ENCODE measurements around the gene MAPKBP1.
A peak's percentile ranks its signal among the peaks of the same experiment; 100 is the strongest.

Gene MAPKBP1

GRCh38 chr15:41773332-41773728 is 954 bp upstream of the MAPKBP1 start:
- Histone ChIP-seq H3K36me3 (ENCODE audit: insufficient read depth, low read length) (no peaks in the 10 kb centered on the region), H3K27me3 (ENCODE audit: control insufficient read depth in 1 of 2, insufficient read depth in 2 of 2, low read length in 2 of 2) (no peaks in the 10 kb centered on the region), H3K9ac (ENCODE audit: low read length) (peak overlapping the region; percentile 55), H3K4me3 (ENCODE audit: low read depth in 1 of 2, low read length in 2 of 2) (peak overlapping the region in 1 of 2 donors; percentile 93), H3K4me1 (ENCODE audit: insufficient read depth, low read length) (peaks cover 44% of the 10 kb centered on the region), H3K9me3 (ENCODE audit: low read length) (no peaks in the 10 kb centered on the region), H3K27ac (ENCODE audit: low read depth, low read length) (peak overlapping the region; percentile 62)

DNA sequence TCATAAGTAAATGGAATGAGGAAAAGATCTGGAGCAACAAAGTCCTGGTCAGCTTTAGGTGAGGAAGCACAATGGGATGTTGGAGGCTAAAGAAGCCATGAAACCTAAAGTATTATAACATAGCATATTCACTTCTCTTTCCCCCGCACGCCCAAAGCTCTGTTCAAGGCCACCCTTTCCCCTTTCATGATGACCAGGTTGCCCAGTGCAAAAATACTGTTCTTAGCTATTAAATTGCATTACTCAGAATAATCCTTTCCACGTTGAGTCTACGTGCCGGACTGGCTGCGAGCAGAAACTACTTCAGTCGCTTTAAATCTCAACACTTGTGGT is 589 bp upstream of the MAPKBP1 start:
- H3K4me1 ChIP-seq (ENCODE audit: insufficient read depth, low read length), result peaks cover 47% of the 10 kb centered on the region
- peak overlapping the region; percentile 55 for H3K9ac ChIP-seq (ENCODE audit: low read length)
- H3K27ac ChIP-seq (ENCODE audit: low read depth, low read length), result peak overlapping the region; percentile 62
- H3K4me3 ChIP-seq (ENCODE audit: low read depth in 1 of 2, low read length in 2 of 2), result peak overlapping the region; percentile 5 to 93
- no peaks in the 10 kb centered on the region for H3K36me3 ChIP-seq (ENCODE audit: insufficient read depth, low read length)
- no peaks in the 10 kb centered on the region for H3K27me3 ChIP-seq (ENCODE audit: control insufficient read depth in 1 of 2, insufficient read depth in 2 of 2, low read length in 2 of 2)
- H3K9me3 ChIP-seq (ENCODE audit: low read length), result no peaks in the 10 kb centered on the region

DNA sequence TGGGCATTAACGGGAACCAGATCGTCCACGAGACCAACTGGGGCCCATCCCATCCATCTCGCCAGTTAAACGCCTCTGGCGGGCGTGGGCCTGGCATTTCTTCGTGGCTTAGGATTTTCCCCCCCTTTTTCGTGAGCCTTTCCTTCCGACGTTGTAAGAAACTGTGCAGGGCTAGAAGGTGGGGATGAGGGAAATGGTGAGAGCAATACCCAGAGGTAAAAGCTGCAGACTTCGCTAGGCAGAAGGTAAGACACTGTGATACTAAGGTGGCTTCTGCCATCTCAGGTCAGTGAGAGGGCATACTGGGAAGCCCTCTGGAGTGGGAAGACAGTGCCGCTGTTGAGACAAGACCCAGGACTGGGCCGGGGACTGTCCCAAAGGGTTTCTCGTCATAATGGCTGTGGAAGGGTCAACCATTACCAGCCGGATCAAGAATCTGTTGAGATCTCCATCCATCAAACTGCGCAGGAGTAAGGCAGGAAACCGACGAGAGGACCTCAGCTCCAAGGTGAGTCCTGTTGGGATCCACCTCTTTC is 666 bp downstream of the MAPKBP1 start:
- H3K4me1 ChIP-seq (ENCODE audit: insufficient read depth, low read length), result peaks cover 54% of the 10 kb centered on the region
- no peaks in the 10 kb centered on the region for H3K9me3 ChIP-seq (ENCODE audit: low read length)
- peak overlapping the region; percentile 75 to 93 for H3K4me3 ChIP-seq (ENCODE audit: low read depth in 1 of 2, low read length in 2 of 2)
- peak overlapping the region; percentile 39 for H3K9ac ChIP-seq (ENCODE audit: low read length)
- H3K27me3 ChIP-seq (ENCODE audit: control insufficient read depth in 1 of 2, insufficient read depth in 2 of 2, low read length in 2 of 2), result no peaks in the 10 kb centered on the region
- peak overlapping the region; percentile 84 for H3K27ac ChIP-seq (ENCODE audit: low read depth, low read length)
- H3K36me3 ChIP-seq (ENCODE audit: insufficient read depth, low read length), result no peaks in the 10 kb centered on the region

- peaks cover 61% of the 10 kb centered on the region for H3K4me1 ChIP-seq (ENCODE audit: insufficient read depth, low read length)
- no peak overlapping the region for H3K27ac ChIP-seq (ENCODE audit: low read depth, low read length)
- no peaks in the 10 kb centered on the region for H3K9me3 ChIP-seq (ENCODE audit: low read length)
- no peaks in the 10 kb centered on the region for H3K36me3 ChIP-seq (ENCODE audit: insufficient read depth, low read length)
- no peaks in the 10 kb centered on the region for H3K27me3 ChIP-seq (ENCODE audit: control insufficient read depth in 1 of 2, insufficient read depth in 2 of 2, low read length in 2 of 2)
- H3K9ac ChIP-seq (ENCODE audit: low read length), result peak overlapping the region; percentile 39
- peak overlapping the region; percentile 75 to 93 for H3K4me3 ChIP-seq (ENCODE audit: low read depth in 1 of 2, low read length in 2 of 2)
Measured at GRCh38 chr15:41775651-41776050, 1.4 kb downstream of the MAPKBP1 start.

- Histone ChIP-seq H3K4me3 (ENCODE audit: low read depth in 1 of 2, low read length in 2 of 2) (no peak overlapping the region), H3K9ac (ENCODE audit: low read length) (no peak overlapping the region), H3K27ac (ENCODE audit: low read depth, low read length) (no peak overlapping the region), H3K4me1 (ENCODE audit: insufficient read depth, low read length) (peaks cover 65% of the 10 kb centered on the region), H3K36me3 (ENCODE audit: insufficient read depth, low read length) (no peaks in the 10 kb centered on the region), H3K9me3 (ENCODE audit: low read length) (no peaks in the 10 kb centered on the region), H3K27me3 (ENCODE audit: control insufficient read depth in 1 of 2, insufficient read depth in 2 of 2, low read length in 2 of 2) (no peaks in the 10 kb centered on the region)
Measured at GRCh38 chr15:41777421-41777973, 3.2 kb downstream of the MAPKBP1 start.

DNA sequence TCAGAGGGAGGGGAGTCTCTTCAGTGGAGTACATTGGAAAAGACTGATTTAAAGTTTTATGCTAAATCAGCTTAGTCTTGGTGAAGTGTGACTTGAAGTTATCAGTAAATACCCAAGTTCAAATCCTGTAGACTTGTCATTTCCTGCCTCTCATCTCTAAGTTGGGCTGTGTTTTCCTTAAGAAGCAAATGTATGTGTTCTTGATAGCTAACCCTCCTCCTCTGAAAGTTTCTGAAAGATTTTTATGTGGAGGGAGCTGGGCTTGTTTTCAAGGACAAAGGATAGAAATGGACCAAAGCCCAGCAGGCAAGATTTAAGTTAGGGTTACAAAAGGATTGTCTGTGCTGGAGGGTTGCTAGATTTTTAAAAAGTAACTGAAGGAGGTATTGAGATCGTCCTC is 4.2 kb downstream of the MAPKBP1 start:
- H3K4me1 ChIP-seq (ENCODE audit: insufficient read depth, low read length), result peaks cover 57% of the 10 kb centered on the region
- H3K27ac ChIP-seq (ENCODE audit: low read depth, low read length), result no peak overlapping the region

DNA sequence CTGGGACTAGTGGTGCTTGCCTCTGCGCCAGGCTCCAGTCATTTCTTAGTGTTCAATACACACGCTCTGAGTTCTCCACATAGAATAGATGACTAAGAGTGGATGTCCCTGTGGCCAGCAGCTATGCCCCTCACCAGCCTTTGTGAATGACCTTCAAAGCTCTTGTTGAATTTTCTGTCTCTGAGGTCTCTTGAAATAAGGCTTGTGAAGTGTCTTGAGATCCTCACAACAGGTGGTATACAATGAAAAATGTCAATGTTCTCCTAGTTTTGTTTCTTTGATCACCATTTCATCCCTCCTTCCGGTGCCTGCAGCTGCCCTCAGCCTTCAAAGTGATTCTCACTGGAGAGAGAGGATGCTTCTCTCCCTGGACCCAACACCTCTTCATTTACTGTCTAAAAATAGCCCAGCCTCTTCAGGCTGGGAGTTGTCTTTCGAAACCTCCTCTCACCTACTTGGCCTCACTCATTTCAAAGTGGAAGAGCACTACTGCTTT is 5.4 kb downstream of the MAPKBP1 start:
- Histone ChIP-seq H3K27me3 (ENCODE audit: control insufficient read depth in 1 of 2, insufficient read depth in 2 of 2, low read length in 2 of 2) (no peaks in the 10 kb centered on the region), H3K4me1 (ENCODE audit: insufficient read depth, low read length) (peaks cover 54% of the 10 kb centered on the region), H3K9me3 (ENCODE audit: low read length) (no peaks in the 10 kb centered on the region), H3K4me3 (ENCODE audit: low read depth in 1 of 2, low read length in 2 of 2) (no peak overlapping the region), H3K36me3 (ENCODE audit: insufficient read depth, low read length) (no peaks in the 10 kb centered on the region), H3K27ac (ENCODE audit: low read depth, low read length) (no peak overlapping the region), H3K9ac (ENCODE audit: low read length) (no peak overlapping the region)

More for the DNA sequence above, 4.2 kb downstream of the MAPKBP1 start:
- H3K4me3 ChIP-seq (ENCODE audit: low read depth in 1 of 2, low read length in 2 of 2), result no peak overlapping the region
- no peaks in the 10 kb centered on the region for H3K9me3 ChIP-seq (ENCODE audit: low read length)
- H3K9ac ChIP-seq (ENCODE audit: low read length), result no peak overlapping the region
- H3K36me3 ChIP-seq (ENCODE audit: insufficient read depth, low read length), result no peaks in the 10 kb centered on the region
- H3K27me3 ChIP-seq (ENCODE audit: control insufficient read depth in 1 of 2, insufficient read depth in 2 of 2, low read length in 2 of 2), result no peaks in the 10 kb centered on the region

DNA sequence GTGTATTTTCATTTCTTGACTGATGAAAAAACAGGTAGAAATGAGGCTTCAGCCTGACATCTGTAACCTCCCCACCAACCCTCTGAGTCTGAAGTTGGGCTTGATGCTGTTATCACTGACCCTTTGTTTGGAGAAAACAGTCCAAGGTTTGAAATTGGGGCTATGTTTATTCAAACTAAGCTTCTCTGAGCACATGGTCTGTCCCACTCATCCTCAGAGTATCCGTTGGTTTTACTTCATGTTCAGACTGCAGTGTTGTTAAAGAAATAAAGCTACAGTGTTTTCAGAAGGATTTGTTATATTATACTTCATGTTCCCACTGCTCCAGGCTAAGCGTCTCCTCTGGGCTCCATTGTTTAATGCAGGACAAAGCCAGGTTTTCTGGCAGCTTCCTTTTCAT is 6.0 kb downstream of the MAPKBP1 start:
- Histone ChIP-seq H3K36me3 (ENCODE audit: insufficient read depth, low read length) (no peaks in the 10 kb centered on the region), H3K9me3 (ENCODE audit: low read length) (no peaks in the 10 kb centered on the region), H3K27me3 (ENCODE audit: control insufficient read depth in 1 of 2, insufficient read depth in 2 of 2, low read length in 2 of 2) (no peaks in the 10 kb centered on the region), H3K9ac (ENCODE audit: low read length) (no peak overlapping the region), H3K4me3 (ENCODE audit: low read depth in 1 of 2, low read length in 2 of 2) (no peak overlapping the region), H3K4me1 (ENCODE audit: insufficient read depth, low read length) (peaks cover 52% of the 10 kb centered on the region), H3K27ac (ENCODE audit: low read depth, low read length) (no peak overlapping the region)

DNA sequence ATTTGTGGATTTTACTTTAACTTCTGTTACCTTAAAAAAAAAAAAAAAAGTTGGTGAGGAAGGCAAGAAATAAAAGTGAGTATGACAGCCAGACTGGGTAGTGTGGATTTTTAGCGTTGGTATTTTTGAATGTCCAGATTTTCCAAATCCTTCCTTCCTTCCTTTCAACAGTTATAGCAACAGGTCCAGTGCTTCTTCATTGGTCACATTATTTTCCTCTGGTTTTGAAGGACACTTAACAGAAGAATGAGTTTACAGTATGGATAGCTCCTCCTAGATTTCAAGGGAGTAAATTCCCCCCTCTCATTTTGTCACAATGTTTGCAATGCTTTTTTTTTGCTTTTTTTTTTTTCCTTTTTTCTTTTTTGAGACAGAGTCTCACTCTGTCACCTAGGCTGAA is 6.4 kb downstream of the MAPKBP1 start:
- H3K4me1 ChIP-seq (ENCODE audit: insufficient read depth, low read length), result peaks cover 47% of the 10 kb centered on the region
- H3K4me3 ChIP-seq (ENCODE audit: low read depth in 1 of 2, low read length in 2 of 2), result no peak overlapping the region
- H3K27me3 ChIP-seq (ENCODE audit: control insufficient read depth in 1 of 2, insufficient read depth in 2 of 2, low read length in 2 of 2), result no peaks in the 10 kb centered on the region
- no peak overlapping the region for H3K27ac ChIP-seq (ENCODE audit: low read depth, low read length)
- no peaks in the 10 kb centered on the region for H3K9me3 ChIP-seq (ENCODE audit: low read length)
- no peak overlapping the region for H3K9ac ChIP-seq (ENCODE audit: low read length)
- H3K36me3 ChIP-seq (ENCODE audit: insufficient read depth, low read length), result no peaks in the 10 kb centered on the region

- Histone ChIP-seq H3K27me3 (ENCODE audit: control insufficient read depth in 1 of 2, insufficient read depth in 2 of 2, low read length in 2 of 2) (no peaks in the 10 kb centered on the region), H3K4me1 (ENCODE audit: insufficient read depth, low read length) (peaks cover 28% of the 10 kb centered on the region), H3K36me3 (ENCODE audit: insufficient read depth, low read length) (no peaks in the 10 kb centered on the region), H3K9me3 (ENCODE audit: low read length) (no peaks in the 10 kb centered on the region), H3K27ac (ENCODE audit: low read depth, low read length) (no peak overlapping the region), H3K9ac (ENCODE audit: low read length) (no peak overlapping the region), H3K4me3 (ENCODE audit: low read depth in 1 of 2, low read length in 2 of 2) (no peak overlapping the region)
Measured at GRCh38 chr15:41782371-41783282, 8.3 kb downstream of the MAPKBP1 start.

DNA sequence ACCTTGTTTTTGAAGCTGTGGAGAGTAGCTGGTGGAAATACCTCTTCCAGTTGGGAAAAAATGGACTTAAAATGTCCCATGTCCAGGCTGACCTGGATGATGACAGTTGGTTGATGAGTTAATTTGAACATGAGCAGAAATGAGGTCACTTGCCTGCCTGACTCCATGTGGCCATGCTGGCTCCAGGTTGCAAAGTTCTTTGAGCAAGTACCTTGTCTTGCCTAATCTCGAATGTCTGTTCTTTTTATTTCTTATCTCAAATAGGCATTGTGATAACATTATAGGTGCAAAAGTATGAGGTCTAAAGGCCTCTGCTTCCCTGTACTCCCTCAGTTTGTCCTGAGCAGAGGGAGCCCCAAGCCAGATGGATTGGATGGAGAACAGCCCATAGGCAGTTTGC is 9.0 kb downstream of the MAPKBP1 start:
- H3K27ac ChIP-seq (ENCODE audit: low read depth, low read length), result no peak overlapping the region
- H3K27me3 ChIP-seq (ENCODE audit: control insufficient read depth in 1 of 2, insufficient read depth in 2 of 2, low read length in 2 of 2), result no peaks in the 10 kb centered on the region
- H3K4me1 ChIP-seq (ENCODE audit: insufficient read depth, low read length), result peaks cover 21% of the 10 kb centered on the region

More for the DNA sequence above, 9.0 kb downstream of the MAPKBP1 start:
- H3K36me3 ChIP-seq (ENCODE audit: insufficient read depth, low read length), result no peaks in the 10 kb centered on the region
- H3K9me3 ChIP-seq (ENCODE audit: low read length), result no peaks in the 10 kb centered on the region
- H3K9ac ChIP-seq (ENCODE audit: low read length), result no peak overlapping the region
- no peak overlapping the region for H3K4me3 ChIP-seq (ENCODE audit: low read depth in 1 of 2, low read length in 2 of 2)

Data from muscle layer of colon (tissue), 2 donors.